22Rv1 (cell line): ENCODE data around the gene NKPD1.
A peak's percentile ranks its signal among the peaks of the same experiment; 100 is the strongest.

Experiments
- ZFX ChIP-seq: fragments of 450-650 bp; IDR thresholded peaks from 2 replicates; pipeline ENCODE4 v1.6.1; 2017; ENCODE audit warnings: antibody characterized with exemption, borderline replicate concordance
- TF ChIP-seq, protein P1 (sequence below): fragments of 450-650 bp; IDR thresholded peaks from 2 replicates; pipeline ENCODE4 v1.5.1; 2017; ENCODE audit warnings: mild to moderate bottlenecking

DNA sequence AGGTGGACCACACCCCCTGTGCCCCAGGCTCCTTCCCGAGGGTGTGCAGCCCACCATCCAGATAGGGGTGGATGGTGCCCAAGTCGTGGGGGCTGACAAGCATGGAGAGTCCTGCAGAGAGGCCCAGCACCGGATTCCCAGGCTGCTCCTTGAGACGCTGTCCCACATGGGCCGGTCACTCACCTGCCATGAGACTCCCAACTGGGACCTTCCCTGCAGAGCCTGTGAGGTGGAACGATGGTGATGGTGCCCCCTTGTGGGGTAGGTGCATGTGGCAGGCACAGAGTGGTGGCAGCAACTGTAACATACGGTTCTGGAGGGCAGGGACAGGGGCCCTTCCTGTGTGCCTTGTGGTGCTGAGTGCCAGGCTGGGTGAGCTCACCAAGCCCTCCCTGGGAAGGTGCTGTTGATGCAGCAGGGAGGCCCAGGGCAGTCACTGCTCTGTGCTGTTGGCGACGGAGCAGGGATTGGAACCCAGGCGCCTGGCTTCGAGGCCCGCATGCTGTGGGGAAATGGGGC, 34.7 kb downstream of the NKPD1 start:
- TF ChIP-seq, protein P1, sequence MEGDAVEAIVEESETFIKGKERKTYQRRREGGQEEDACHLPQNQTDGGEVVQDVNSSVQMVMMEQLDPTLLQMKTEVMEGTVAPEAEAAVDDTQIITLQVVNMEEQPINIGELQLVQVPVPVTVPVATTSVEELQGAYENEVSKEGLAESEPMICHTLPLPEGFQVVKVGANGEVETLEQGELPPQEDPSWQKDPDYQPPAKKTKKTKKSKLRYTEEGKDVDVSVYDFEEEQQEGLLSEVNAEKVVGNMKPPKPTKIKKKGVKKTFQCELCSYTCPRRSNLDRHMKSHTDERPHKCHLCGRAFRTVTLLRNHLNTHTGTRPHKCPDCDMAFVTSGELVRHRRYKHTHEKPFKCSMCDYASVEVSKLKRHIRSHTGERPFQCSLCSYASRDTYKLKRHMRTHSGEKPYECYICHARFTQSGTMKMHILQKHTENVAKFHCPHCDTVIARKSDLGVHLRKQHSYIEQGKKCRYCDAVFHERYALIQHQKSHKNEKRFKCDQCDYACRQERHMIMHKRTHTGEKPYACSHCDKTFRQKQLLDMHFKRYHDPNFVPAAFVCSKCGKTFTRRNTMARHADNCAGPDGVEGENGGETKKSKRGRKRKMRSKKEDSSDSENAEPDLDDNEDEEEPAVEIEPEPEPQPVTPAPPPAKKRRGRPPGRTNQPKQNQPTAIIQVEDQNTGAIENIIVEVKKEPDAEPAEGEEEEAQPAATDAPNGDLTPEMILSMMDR: peak; percentile 89
- TF ChIP-seq ZFX: no peak
